GM12878 (cell line): ENCODE data around the gene RETREG1. TPM values are rescaled to one million over a fixed set of nuclear protein-coding genes. Genes with fewer than 3 reads are reported as not detected.

ENCODE experiments used
- ATAC-seq: fragments of 200-7000 bp; cut with Tn5 transposase; 3 replicates; pipeline ENCODE4 v1.9.1; 2020; ENCODE audit warnings: mild to moderate bottlenecking, moderate library complexity
- BruUV-seq: library from RNA; stranded (reverse); fragments of 400-500 nt; replicated peaks from 2 replicates; lab custom pipeline; 2021; lab: Mats Ljungman, UMichigan
- CTCF ChIA-PET: fragments of 300-600 bp; sonication (Branson Sonifier 250); formaldehyde crosslinking; extraction: SDS; loops from one replicate; lab custom pipeline; 2021; ENCODE audit warnings: inconsistent platforms; lab: Yijun Ruan, JAX
- POLR2A ChIA-PET: fragments of 350-600 bp; formaldehyde crosslinking; extraction: SDS; loops from one replicate; lab custom pipeline; 2021; ENCODE audit warnings: inconsistent platforms; lab: Charles Lee
- RAD21 ChIA-PET: fragments of 300-600 bp; sonication (Branson Sonifier 250); formaldehyde crosslinking; loops from one replicate; lab custom pipeline; 2023; ENCODE audit warnings: antibody characterized with exemption; ENCODE audit not compliant: unreplicated experiment; lab: Charles Lee
- SMC1A ChIA-PET: fragments of 300-600 bp; sonication (Branson Sonifier 250); formaldehyde crosslinking; loops from one replicate; lab custom pipeline; 2023; ENCODE audit not compliant: unreplicated experiment, uncharacterized antibody; lab: Charles Lee
- DNase-seq: peaks from one replicate; pipeline ENCODE4 v3.0.0-alpha.2; 2011; ENCODE audit warnings: low read depth, low spot score
- FAIRE-seq: peaks from 3 replicates; lab custom pipeline; 2011; peaks lifted over from hg19 to GRCh38; lab: Jason Lieb, UNC
- H2AFZ ChIP-seq: 2 replicates; pipeline ENCODE4 v1.6.0; 2011; ENCODE audit warnings: low read depth, low read length, control low read depth; ENCODE audit not compliant: control insufficient read depth
- H3K27ac ChIP-seq: 2 replicates; pipeline ENCODE4 v1.5.1; 2011; ENCODE audit warnings: control low read depth; ENCODE audit not compliant: control insufficient read depth, insufficient read depth
- H3K27me3 ChIP-seq, 2 experiments: replicated peaks in 1 of 2; 2 replicates each; pipeline versions ENCODE4 v1.6.0 to v1.6.1; 2011; ENCODE audit warnings: low read length in 1 of 2; ENCODE audit not compliant: control insufficient read depth in 2 of 2, insufficient read depth in 2 of 2
- H3K36me3 ChIP-seq, 2 experiments: 2 replicates each; pipeline ENCODE4 v1.5.1; 2011; ENCODE audit warnings: low read length in 1 of 2; ENCODE audit not compliant: control insufficient read depth in 2 of 2, insufficient read depth in 2 of 2
- H3K4me1 ChIP-seq: 2 replicates; pipeline ENCODE4 v1.6.1; 2011; ENCODE audit warnings: mild to moderate bottlenecking, low read length, moderate library complexity, mixed read lengths; ENCODE audit not compliant: control insufficient read depth, insufficient read depth
- H3K4me2 ChIP-seq: 2 replicates; pipeline ENCODE4 v1.6.0; 2011; ENCODE audit warnings: control low read depth; ENCODE audit not compliant: control insufficient read depth, insufficient read depth
- H3K4me3 ChIP-seq: fragments of 200-600 bp; sonication (generic); 2 replicates; pipeline ENCODE4 v1.5.1; 2016
- H3K79me2 ChIP-seq: 2 replicates; pipeline ENCODE4 v1.6.0; 2011; ENCODE audit warnings: low read length; ENCODE audit not compliant: control insufficient read depth, insufficient read depth
- H3K9ac ChIP-seq: 2 replicates; pipeline ENCODE4 v1.8.0; 2011; ENCODE audit warnings: low read length, control low read depth, mixed read lengths; ENCODE audit not compliant: control insufficient read depth, insufficient read depth
- H3K9me3 ChIP-seq: replicated peaks from 3 replicates; pipeline ENCODE4 v1.5.1; 2011; ENCODE audit warnings: mild to moderate bottlenecking, low read length; ENCODE audit not compliant: control insufficient read depth, insufficient read depth
- H4K20me1 ChIP-seq: 2 replicates; pipeline ENCODE4 v1.6.0; 2011; ENCODE audit not compliant: control insufficient read depth, insufficient read depth
- BHLHE40 ChIP-seq, 2 experiments: fragments of 450-650 bp in 1 of 2; IDR thresholded peaks; 2 replicates each; pipeline ENCODE4 v1.6.1; 2011 to 2017; ENCODE audit warnings: low read depth in 2 of 2, borderline replicate concordance in 1 of 2, improper control_type of control experiment in 1 of 2, low read length in 1 of 2, mild to moderate bottlenecking in 1 of 2
- CHD4 ChIP-seq: fragments of 200-600 bp; sonication (generic); IDR thresholded peaks from 2 replicates; pipeline ENCODE4 v1.6.1; 2016; ENCODE audit warnings: mild to moderate bottlenecking
- FOS ChIP-seq: IDR thresholded peaks from 3 replicates; pipeline ENCODE4 v1.6.1; 2011; ENCODE audit warnings: borderline replicate concordance; ENCODE audit not compliant: insufficient read length; ENCODE audit errors: extremely low read depth
- HDGF ChIP-seq: fragments of 450-650 bp; IDR thresholded peaks from 2 replicates; pipeline ENCODE4 v1.6.1; 2016; ENCODE audit warnings: antibody characterized with exemption
- JUND ChIP-seq: IDR thresholded peaks from 2 replicates; pipeline ENCODE4 v1.6.1; 2012; ENCODE audit warnings: low read depth, mild to moderate bottlenecking, low read length, improper control_type of control experiment, moderate library complexity
- LARP7 ChIP-seq: fragments of 450-650 bp; IDR thresholded peaks from 2 replicates; pipeline ENCODE4 v1.6.1; 2017; ENCODE audit warnings: mild to moderate bottlenecking
- MYC ChIP-seq: IDR thresholded peaks from 2 replicates; pipeline ENCODE4 v1.6.1; 2011; ENCODE audit warnings: mild to moderate bottlenecking, low read length, moderate library complexity, inconsistent platforms; ENCODE audit not compliant: insufficient read depth, insufficient replicate concordance, insufficient read length, severe bottlenecking
- NFYB ChIP-seq: IDR thresholded peaks from 2 replicates; pipeline ENCODE4 v1.6.1; 2011; ENCODE audit warnings: low read depth, mild to moderate bottlenecking, low read length, improper control_type of control experiment, moderate library complexity; ENCODE audit not compliant: insufficient read depth
- POLR2A ChIP-seq: IDR thresholded peaks from 2 replicates; pipeline ENCODE4 v1.6.1; 2011; ENCODE audit warnings: low read depth, mild to moderate bottlenecking, low read length
- SPI1 ChIP-seq: IDR thresholded peaks from 2 replicates; pipeline ENCODE4 v1.6.1; 2011; ENCODE audit warnings: low read depth, mild to moderate bottlenecking, low read length, moderate library complexity, borderline replicate concordance; ENCODE audit not compliant: insufficient read depth
- WGBS: methylation state at CpG from one replicate; pipeline ENCODE4 v1.1.6; 2016; ENCODE audit warnings: low lambda C conversion rate; ENCODE audit not compliant: insufficient replicate concordance, insufficient coverage; ENCODE audit errors: missing lambda C conversion rate; 5-methylcytosine and 5-hydroxymethylcytosine counted together
- in situ Hi-C: fragments of 300-500 bp; cut with MboI; formaldehyde crosslinking; loops from 9 replicates; pipeline ENCODE4 v1.14.3; 2018; ENCODE audit warnings: mixed read lengths
- intact Hi-C: fragments of 100-400 bp; cut with micrococcal nuclease; formaldehyde crosslinking; loops from one replicate; pipeline ENCODE4 v1.14.2; 2022; ENCODE audit not compliant: unreplicated experiment
- polyA plus RNA-seq, 11 experiments: library from polyadenylated mRNA; depleted of rRNA in 4 of 11; unstranded in 6 of 11; stranded (reverse) in 5 of 11; fragments of >200 nt; fragmentation: Nextera tagmentation in 4 of 11; fragmentation: Illumina TruSeq in 1 of 11; extraction: Ambion mirVana in 4 of 11; extraction: Trizol in 1 of 11; gene quantifications; 1 replicate in 1 of 11; 2 replicates in 10 of 11; pipeline versions ENCODE4 v1.2.1 to v1.2.3, GENCODE V29; 2011 to 2016; ENCODE audit warnings: inconsistent platforms in 2 of 11, missing spikeins in 2 of 11, low read depth in 1 of 11
- total RNA-seq, 4 experiments: library from RNA; depleted of rRNA in 3 of 4; stranded (reverse); fragments of >200 nt in 3 of 4; fragmentation: Illumina TruSeq in 1 of 4; extraction: Trizol in 1 of 4; gene quantifications; 2 replicates each; pipeline versions ENCODE4 v1.2.1 to v1.2.3, GENCODE V29; 2013 to 2021
- TF ChIP-seq, protein P1 (sequence below): IDR thresholded peaks from 2 replicates; pipeline ENCODE4 v1.6.1; 2012; ENCODE audit warnings: mild to moderate bottlenecking, low read depth, low read length
- TF ChIP-seq, protein P2 (sequence below): fragments of 150-350 bp; IDR thresholded peaks from 2 replicates; pipeline ENCODE4 v1.6.1; 2014; ENCODE audit warnings: mild to moderate bottlenecking, low read depth, low read length
- TF ChIP-seq, protein P3 (sequence below): fragments of 450-650 bp; IDR thresholded peaks from 2 replicates; pipeline ENCODE4 v1.6.1; 2014; ENCODE audit warnings: mild to moderate bottlenecking

The RETREG1 gene
- total and polyA plus RNA-seq, 10 of the 15 experiments (the other 5 are each of a cell fraction or from before 2014, with no cell fraction given) = 3.9 to 8.9 (median 6.4) TPM

DNA sequence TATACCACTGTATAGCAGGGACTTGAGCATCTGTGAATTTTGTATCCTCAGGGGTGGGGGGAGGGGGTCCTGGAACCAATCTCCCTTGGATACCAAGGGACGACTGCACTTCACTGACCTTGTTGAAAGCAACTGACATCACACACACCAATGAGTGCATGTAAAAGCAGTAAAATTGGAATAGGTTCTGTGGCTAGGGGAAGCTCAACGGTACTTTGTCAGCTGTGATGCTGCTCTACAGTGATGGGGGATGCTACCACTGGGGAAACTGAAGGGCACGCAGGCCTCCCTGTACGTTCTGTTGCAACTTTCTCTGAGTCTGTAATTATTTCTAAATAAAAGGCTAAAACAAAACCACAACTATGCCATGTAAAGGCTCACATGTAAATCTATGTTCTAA lies 47.0 kb upstream of the RETREG1 start:
- H3K79me2 ChIP-seq = no peaks in the 10 kb centered on the region
- no peaks in the 10 kb centered on the region for H3K36me3 ChIP-seq
- ChIA-PET CTCF (no interaction called here), RAD21 (no interaction called here), SMC1A (no interaction called here), POLR2A (no interaction called here)
- DNase-seq = no peak
- no peak overlapping the region for H3K4me3 ChIP-seq
- H3K27ac ChIP-seq = no peak overlapping the region
- BruUV-seq = no TSS peak
- no peak overlapping the region for H3K9ac ChIP-seq
- no peak overlapping the region for H3K4me2 ChIP-seq
- no peaks in the 10 kb centered on the region for H3K27me3 ChIP-seq
- TF ChIP-seq NFYB = no peak
- TF ChIP-seq, protein P1, sequence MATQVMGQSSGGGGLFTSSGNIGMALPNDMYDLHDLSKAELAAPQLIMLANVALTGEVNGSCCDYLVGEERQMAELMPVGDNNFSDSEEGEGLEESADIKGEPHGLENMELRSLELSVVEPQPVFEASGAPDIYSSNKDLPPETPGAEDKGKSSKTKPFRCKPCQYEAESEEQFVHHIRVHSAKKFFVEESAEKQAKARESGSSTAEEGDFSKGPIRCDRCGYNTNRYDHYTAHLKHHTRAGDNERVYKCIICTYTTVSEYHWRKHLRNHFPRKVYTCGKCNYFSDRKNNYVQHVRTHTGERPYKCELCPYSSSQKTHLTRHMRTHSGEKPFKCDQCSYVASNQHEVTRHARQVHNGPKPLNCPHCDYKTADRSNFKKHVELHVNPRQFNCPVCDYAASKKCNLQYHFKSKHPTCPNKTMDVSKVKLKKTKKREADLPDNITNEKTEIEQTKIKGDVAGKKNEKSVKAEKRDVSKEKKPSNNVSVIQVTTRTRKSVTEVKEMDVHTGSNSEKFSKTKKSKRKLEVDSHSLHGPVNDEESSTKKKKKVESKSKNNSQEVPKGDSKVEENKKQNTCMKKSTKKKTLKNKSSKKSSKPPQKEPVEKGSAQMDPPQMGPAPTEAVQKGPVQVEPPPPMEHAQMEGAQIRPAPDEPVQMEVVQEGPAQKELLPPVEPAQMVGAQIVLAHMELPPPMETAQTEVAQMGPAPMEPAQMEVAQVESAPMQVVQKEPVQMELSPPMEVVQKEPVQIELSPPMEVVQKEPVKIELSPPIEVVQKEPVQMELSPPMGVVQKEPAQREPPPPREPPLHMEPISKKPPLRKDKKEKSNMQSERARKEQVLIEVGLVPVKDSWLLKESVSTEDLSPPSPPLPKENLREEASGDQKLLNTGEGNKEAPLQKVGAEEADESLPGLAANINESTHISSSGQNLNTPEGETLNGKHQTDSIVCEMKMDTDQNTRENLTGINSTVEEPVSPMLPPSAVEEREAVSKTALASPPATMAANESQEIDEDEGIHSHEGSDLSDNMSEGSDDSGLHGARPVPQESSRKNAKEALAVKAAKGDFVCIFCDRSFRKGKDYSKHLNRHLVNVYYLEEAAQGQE = no peak
- no peak for TF ChIP-seq BHLHE40 (IDR thresholded peaks at IDR 0.05; ENCODE audit: borderline replicate concordance in 1 of 2, low read depth in 2 of 2, low read length in 1 of 2)
- no peak for TF ChIP-seq SPI1
- TF ChIP-seq CHD4 = no peak
- TF ChIP-seq LARP7 = no peak
- no peak for TF ChIP-seq HDGF
- TF ChIP-seq MYC = no peak
- no peak for TF ChIP-seq JUND
- TF ChIP-seq, protein P2, sequence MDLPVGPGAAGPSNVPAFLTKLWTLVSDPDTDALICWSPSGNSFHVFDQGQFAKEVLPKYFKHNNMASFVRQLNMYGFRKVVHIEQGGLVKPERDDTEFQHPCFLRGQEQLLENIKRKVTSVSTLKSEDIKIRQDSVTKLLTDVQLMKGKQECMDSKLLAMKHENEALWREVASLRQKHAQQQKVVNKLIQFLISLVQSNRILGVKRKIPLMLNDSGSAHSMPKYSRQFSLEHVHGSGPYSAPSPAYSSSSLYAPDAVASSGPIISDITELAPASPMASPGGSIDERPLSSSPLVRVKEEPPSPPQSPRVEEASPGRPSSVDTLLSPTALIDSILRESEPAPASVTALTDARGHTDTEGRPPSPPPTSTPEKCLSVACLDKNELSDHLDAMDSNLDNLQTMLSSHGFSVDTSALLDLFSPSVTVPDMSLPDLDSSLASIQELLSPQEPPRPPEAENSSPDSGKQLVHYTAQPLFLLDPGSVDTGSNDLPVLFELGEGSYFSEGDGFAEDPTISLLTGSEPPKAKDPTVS = no peak
- TF ChIP-seq FOS = no peak
- no peak for TF ChIP-seq POLR2A
- TF ChIP-seq, protein P3, sequence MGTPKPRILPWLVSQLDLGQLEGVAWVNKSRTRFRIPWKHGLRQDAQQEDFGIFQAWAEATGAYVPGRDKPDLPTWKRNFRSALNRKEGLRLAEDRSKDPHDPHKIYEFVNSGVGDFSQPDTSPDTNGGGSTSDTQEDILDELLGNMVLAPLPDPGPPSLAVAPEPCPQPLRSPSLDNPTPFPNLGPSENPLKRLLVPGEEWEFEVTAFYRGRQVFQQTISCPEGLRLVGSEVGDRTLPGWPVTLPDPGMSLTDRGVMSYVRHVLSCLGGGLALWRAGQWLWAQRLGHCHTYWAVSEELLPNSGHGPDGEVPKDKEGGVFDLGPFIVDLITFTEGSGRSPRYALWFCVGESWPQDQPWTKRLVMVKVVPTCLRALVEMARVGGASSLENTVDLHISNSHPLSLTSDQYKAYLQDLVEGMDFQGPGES = no peak
- 18% methylated on average over 4 of the region's 4 CpGs for WGBS
- intact Hi-C loops (no loop called here), in situ Hi-C loops (no loop called here)
- FAIRE-seq = no peak
- no peaks in the 10 kb centered on the region for H4K20me1 ChIP-seq
- no peaks in the 10 kb centered on the region for H3K9me3 ChIP-seq
- ATAC-seq = no peak
- no peaks in the 10 kb centered on the region for H3K4me1 ChIP-seq
- no peak overlapping the region for H2AFZ ChIP-seq
